NCI-H146 treated with DMSO at 0.1 percent for 48 hours (cell line): ENCODE measurements around the gene PAK5.
A peak's percentile ranks its signal among the peaks of the same experiment; 100 is the strongest.

Source experiments
- DNase-seq: peaks from one replicate; lab custom pipeline; 2025; ENCODE audit not compliant: unreplicated experiment; lab: John Stamatoyannopoulos, UW

The PAK5 gene

GRCh38 chr20:9581509-9581908 lies 257.4 kb downstream of the PAK5 start:
- DNase-seq = no peak

- DNase-seq = no peak
Measured at GRCh38 chr20:9578594-9578993, 260.3 kb downstream of the PAK5 start.

- DNase-seq = no peak
Measured at GRCh38 chr20:9577397-9577796, 261.5 kb downstream of the PAK5 start.

DNA sequence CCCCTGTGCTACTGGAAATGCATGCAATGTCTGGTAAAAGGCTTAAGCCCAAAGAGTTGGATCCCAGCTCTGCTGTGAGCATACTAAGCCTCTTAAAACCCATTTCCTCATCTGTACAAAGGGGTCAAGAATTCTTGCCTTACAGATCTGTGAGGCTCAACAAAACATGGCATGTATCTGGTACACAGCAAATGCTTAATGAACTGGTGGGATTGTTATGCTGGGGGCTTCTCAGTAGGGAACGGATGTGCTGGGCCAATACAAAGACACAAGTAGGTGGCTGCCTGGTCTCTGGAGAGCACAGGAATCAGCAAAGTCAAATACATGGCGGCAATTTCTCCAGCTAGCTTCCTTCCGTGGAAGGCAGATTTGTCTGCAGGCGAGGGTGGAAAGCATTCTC lies 262.2 kb downstream of the PAK5 start:
- DNase-seq = no peak

- DNase-seq = no peak
Measured at GRCh38 chr20:9575836-9576235, 263.0 kb downstream of the PAK5 start.

DNA sequence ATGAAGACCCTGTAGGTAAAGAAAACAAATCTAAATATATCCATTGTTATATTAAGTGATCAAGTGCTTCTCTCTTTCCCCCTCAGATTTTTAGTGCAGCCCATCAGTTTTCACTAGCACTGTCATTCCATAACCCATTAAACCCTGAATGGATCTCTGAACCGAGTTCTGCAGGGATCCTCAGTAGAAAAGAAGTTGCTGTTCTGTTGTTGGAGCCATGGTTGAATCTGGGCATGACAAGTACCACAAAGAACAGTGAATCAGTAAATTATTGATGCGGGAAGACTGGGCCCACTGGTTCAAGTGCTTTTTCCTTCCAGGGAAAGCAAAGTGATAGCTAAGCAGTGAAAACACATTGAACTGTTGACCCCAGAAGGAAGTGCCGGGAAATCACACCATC lies 264.1 kb downstream of the PAK5 start:
- no peak for DNase-seq

- DNase-seq = no peak
Measured at GRCh38 chr20:9574181-9574580, 264.7 kb downstream of the PAK5 start.

GRCh38 chr20:9573335-9574151 lies 265.3 kb downstream of the PAK5 start:
- no peak for DNase-seq

DNA sequence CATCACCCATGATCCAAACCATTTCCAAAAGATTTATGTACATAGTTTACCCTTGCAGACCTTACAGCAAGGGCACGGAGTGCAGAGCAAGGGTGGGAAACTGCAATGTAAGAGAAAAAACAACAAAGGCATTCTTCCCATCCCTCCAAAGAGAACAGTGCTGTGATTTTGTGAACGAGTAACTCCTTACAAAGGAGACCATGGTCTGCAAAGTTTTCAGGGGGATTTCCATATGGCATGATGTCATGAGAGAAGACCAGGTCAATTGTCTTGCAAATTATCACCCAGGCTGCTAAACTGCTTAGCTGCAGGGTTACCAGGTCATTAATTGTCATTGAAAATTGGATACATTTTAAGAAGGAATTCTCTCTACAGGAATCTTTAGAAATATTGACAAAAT lies 266.2 kb downstream of the PAK5 start:
- DNase-seq = no peak

GRCh38 chr20:9571783-9572182 lies 267.1 kb downstream of the PAK5 start:
- DNase-seq = no peak

DNA sequence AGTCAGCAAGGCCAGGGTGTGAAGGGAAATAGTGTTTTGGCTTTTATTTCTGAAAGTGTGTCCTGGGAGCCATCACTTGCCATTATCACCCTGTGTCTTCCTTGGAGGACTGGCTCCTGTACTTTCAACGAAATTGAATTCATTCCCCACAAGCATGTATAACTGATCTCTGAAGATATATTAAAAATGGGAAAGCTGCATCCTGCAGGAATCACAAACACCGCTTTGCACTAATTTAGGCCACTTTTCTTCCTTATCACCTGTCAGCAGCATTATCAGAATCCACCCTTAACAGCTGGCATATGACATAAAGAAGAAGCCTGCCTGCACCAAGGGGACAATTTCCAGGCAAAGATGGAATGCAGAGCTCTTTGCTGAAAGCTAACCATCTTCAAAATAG lies 268.3 kb downstream of the PAK5 start:
- no peak for DNase-seq

GRCh38 chr20:9566977-9567376 lies 271.9 kb downstream of the PAK5 start:
- DNase-seq = no peak

GRCh38 chr20:9565910-9566550 lies 272.8 kb downstream of the PAK5 start:
- DNase-seq = no peak

DNA sequence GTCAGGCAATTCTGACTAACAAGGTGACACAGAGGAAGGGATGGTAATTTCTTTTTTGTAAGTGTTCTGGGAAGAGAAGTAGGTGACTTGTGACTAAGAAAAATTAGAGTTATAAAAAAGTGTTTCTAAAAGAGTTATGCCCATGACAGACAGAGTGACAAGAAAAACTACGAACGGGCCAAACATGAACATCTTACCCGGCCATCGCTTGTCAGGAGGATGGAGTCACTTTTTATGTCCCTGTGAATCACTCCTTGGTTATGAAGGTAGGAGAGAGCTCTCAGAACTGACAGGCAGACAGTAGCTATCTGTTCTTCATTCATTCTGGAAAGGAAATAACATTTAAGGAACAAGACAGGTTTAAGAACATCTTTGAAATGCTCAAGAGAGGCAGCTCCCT lies 281.5 kb downstream of the PAK5 start:
- DNase-seq = no peak

GRCh38 chr20:9555781-9556180 lies 283.1 kb downstream of the PAK5 start:
- DNase-seq = no peak

DNA sequence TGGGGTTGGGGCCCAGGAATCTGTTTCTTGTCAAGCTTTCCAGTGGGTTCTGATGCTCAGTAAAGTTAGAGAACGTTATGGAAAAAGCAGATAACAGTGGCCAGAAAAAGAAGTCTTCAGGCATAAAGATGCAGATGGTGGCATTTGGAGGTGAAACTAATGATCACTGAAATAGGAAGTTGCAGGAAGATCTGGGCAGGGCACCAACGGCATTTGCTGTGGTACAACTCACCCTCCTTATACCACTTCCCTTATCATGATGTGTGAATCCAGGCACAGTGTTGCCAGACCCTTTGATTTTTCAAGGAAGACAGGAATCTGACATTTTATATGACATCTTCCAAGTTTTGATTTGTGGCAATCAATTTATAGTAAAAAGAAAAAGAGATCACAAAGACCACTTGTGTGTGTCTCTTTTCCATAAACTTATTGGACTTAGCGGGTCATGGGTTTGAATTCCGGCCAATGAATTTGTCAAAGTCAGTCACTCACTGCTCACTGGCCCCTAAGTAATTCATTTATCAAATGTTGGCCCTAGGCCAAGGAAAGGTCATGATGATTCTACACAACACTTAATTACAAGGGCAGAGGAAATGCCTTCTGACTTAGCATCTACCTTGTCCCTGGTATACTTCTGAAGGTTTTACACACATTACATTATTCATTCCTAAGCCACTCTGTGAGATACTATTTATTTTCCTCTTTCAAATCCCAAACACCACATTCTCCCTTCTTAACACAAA lies 286.9 kb downstream of the PAK5 start:
- no peak for DNase-seq

DNA sequence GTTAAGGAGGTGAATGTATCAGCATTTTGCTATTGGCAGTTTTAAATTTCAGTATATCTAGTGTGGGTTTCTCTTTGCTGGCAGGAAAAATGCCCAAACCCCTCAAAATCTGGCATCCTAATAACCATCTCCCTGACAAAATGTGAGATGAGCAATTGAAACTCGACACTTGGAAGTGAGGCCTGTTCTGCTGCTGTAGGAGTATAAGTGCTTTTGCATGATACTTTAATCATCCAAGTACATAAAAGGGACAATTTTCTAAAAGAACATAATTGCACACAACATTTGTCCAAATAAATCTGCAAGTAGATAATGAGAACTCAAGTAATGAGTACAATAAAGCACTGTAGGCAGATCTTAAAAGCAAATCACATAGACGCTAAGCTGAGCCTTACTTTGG lies 288.0 kb downstream of the PAK5 start:
- peak; percentile 8 for DNase-seq

DNA sequence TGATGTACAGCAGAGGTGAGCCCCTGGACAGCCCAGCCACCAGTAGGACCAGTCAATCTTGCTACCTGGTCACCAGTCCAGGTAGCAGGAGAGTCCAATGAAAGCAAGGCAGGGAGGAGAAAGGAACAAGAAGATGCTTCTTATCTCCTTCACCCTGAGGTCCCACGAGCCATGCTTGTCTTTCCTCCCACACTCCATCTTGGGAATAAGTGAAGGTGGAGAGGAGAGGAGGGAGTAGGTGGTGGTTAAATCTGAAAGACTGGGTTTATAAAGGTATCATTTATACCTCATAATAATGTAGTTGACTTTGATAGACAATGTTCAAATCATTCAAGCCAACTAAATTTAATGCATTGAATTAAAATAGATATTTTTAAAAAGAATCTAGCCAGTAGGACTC lies 288.6 kb downstream of the PAK5 start:
- DNase-seq = no peak

DNA sequence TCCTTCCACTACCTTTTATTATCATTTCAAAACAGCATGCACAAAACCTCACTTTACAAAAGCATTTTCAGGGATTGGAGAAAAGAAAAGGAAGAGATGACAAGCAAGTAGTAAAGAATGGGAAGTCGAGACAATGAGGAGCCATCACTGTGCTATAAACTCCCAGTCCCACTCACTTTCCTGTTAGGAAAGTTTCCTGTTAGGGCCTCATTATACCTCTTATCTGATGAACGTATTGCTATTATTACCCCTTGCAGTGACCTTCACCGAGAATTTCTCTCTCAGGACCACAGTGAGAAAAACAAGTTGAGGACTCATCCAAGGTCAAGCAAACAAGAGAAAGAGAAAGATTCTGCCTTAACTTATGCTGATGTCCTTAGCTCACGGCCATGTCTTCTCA lies 295.7 kb downstream of the PAK5 start:
- no peak for DNase-seq

DNA sequence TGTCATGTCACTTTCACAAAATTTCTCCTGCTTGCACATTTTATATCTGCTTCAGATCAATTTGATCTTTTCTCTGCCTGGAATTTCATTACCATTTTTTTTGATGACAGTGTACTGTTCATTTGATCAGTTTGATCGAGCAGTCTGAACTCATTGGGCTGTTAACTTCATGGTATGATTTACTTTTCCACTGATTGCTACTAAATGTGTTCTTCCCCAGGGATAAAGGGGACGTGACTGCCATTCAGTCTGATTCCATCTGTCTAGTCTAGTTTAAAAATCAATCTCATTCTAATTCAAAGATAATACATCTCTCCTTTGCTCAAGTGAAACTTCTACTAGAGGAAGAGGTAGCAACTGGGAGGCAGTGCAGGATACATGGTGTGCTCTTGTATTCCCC lies 303.4 kb downstream of the PAK5 start:
- DNase-seq = no peak

DNA sequence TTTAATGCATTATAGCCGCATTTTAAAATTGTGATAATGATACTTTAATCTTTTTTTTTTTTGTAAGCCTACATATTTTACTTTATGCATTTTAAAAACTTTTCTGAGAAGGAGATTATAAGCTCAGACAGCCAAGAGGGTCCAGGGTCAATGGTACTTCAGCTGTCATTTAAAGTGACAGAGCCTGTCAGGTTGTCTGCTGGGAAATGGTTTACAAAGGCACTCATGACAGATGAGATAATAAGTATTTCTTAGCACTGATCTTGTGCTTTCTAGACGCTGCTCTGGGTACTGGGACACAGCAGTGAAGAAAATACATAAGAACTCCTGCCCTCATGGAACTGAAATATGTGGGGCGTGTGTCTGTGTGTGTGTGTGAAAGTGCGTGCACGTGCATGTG lies 304.9 kb downstream of the PAK5 start:
- DNase-seq = no peak
